ENCODE measurements around the gene GNB2. TPM values are rescaled to one million over a fixed set of nuclear protein-coding genes. Genes with fewer than 3 reads are reported as not detected.
A peak's percentile ranks its signal among the peaks of the same experiment; 100 is the strongest.

Gene GNB2
- total and polyA plus RNA-seq, 2 donors from 2014 or later, result 234 to 265 TPM

DNA sequence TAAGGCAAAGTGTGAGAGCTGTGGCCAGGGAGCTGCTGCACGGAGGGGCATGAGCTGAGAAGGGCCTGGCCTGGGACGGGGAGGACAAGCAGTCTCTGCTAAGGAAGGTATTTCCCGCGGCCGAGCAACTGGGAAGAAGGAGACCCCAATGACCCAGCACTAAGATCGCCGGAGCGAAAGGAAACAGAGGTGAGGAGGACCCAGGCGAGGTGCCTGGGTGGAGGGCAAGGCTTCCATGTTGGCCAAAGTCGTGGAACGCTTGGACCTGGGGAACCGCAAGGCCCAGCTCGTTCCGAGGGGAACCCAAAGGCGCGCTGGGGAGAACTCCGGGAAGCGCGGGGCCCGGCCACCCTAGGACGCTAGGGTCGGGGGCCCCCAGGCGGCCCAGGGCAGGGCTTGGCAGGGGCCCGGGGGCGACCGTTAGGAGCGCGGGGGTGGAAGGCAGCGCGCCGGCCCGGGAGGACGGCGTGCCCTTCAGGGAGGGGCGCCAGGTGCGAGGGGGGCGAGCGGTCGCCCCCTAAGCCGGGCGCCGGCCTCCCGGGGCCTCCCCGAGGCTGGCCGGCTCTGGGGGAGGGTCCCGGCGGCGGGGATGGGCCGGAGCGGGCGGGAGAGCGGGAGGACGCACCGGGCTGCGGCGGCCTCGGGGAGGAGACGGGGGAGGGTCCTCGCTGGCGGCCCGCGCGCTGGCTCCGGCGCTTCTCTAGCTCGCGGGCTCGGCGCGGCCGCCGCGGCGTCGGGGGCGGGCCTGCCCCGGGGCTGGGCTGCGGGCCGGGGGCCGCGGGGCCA, 20.0 kb downstream of the GNB2 start:
- FAIRE-seq (no peak), DNase-seq (peak in 2 of 5 donors; percentile 70 to 74)
- no peaks in the 10 kb centered on the region for H3K27me3 ChIP-seq (ENCODE audit: control insufficient read depth, insufficient read depth, low read length)
- peak overlapping the region; percentile 58 to 84 (median 78) for H3K9ac ChIP-seq (ENCODE audit: low read length in 3 of 3)
- intact Hi-C loops (cut with DNase I), result no loop called here
- peak overlapping the region in 1 of 2 donors; percentile 57 for H3K27ac ChIP-seq (ENCODE audit: low read depth in 2 of 2, low read length in 2 of 2)
- peaks cover 0 to 1% (median 0%) of the 10 kb centered on the region in 3 donors for H3K36me3 ChIP-seq (ENCODE audit: control insufficient read depth in 2 of 3, insufficient read depth in 3 of 3, low read length in 3 of 3)
- no peaks in the 10 kb centered on the region for H3K9me3 ChIP-seq (ENCODE audit: control insufficient read depth in 2 of 3, insufficient read depth in 1 of 3, low read length in 3 of 3)
- H3K4me3 ChIP-seq (ENCODE audit: low read length in 3 of 3), result peak overlapping the region; percentile 74 to 79 (median 74)
- TF ChIP-seq, protein P1, sequence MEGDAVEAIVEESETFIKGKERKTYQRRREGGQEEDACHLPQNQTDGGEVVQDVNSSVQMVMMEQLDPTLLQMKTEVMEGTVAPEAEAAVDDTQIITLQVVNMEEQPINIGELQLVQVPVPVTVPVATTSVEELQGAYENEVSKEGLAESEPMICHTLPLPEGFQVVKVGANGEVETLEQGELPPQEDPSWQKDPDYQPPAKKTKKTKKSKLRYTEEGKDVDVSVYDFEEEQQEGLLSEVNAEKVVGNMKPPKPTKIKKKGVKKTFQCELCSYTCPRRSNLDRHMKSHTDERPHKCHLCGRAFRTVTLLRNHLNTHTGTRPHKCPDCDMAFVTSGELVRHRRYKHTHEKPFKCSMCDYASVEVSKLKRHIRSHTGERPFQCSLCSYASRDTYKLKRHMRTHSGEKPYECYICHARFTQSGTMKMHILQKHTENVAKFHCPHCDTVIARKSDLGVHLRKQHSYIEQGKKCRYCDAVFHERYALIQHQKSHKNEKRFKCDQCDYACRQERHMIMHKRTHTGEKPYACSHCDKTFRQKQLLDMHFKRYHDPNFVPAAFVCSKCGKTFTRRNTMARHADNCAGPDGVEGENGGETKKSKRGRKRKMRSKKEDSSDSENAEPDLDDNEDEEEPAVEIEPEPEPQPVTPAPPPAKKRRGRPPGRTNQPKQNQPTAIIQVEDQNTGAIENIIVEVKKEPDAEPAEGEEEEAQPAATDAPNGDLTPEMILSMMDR (IDR thresholded peaks at IDR 0.05; ENCODE audit: borderline replicate concordance, extremely low read depth, insufficient read depth), result no peak
- peaks cover 0 to 23% (median 15%) of the 10 kb centered on the region in 3 donors for H3K4me1 ChIP-seq (ENCODE audit: control insufficient read depth in 2 of 3, insufficient read depth in 2 of 3, low read depth in 1 of 3, low read length in 3 of 3)

DNA sequence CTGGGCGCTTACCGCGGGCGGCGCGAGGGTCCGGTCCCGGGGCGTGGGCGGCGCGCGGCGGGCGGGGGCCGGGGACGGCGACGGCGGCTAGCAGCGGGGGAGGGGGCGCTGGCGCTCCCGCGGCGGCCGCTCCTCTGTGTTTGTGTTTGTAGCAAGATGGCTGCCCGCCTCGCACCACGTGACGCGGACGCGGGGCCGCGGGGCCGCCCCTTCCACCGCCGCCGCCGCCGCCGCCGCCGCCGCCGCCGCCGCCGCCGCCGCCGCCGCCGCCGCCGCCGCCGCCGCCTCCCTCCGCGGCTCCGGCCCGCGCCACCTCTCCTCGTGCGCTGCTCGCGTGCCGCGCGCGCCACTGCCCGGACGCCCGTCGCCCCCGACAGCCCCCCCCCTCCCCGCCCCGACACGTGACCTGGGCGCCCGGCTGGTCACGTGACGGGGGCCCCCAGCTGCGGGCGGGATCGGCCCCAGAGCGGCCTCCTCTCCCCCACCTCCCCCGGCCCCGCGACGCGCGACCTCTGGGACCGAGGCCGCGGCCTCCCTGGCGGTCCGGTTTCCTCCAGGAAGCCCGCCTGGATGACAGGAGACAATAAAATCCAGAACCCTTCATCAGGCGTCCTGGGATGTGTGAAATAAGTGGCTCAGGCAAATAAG, 20.7 kb downstream of the GNB2 start, which contains the start of gene GIGYF1:
TSS of gene GIGYF1 (minus strand) at position 153 of the 648 bp plus-strand sequence. CDS start 6,012 bp downstream, outside the sequence.
- H3K9ac ChIP-seq (ENCODE audit: low read length in 3 of 3), result peak within 1 kb of the TSS; percentile 58 to 84 (median 78)
- no peaks in the 10 kb centered on the region for H3K36me3 ChIP-seq (ENCODE audit: control insufficient read depth in 2 of 3, insufficient read depth in 3 of 3, low read length in 3 of 3)
- no peak for FAIRE-seq
- peak; percentile 65 to 93 (median 84) for DNase-seq
- no peaks in the 10 kb centered on the region for H3K27me3 ChIP-seq (ENCODE audit: control insufficient read depth, insufficient read depth, low read length)
- peaks cover 0 to 23% (median 15%) of the 10 kb centered on the region in 3 donors for H3K4me1 ChIP-seq (ENCODE audit: control insufficient read depth in 2 of 3, insufficient read depth in 2 of 3, low read depth in 1 of 3, low read length in 3 of 3)
- H3K27ac ChIP-seq (ENCODE audit: low read depth in 2 of 2, low read length in 2 of 2), result peak within 1 kb of the TSS in 1 of 2 donors; percentile 57
- TF ChIP-seq, protein P1 (IDR thresholded peaks at IDR 0.05; ENCODE audit: borderline replicate concordance, extremely low read depth, insufficient read depth), result no peak
- intact Hi-C loops (cut with DNase I), result no loop called here
- peak within 1 kb of the TSS; percentile 74 to 79 (median 74) for H3K4me3 ChIP-seq (ENCODE audit: low read length in 3 of 3)
- no peaks in the 10 kb centered on the region for H3K9me3 ChIP-seq (ENCODE audit: control insufficient read depth in 2 of 3, insufficient read depth in 1 of 3, low read length in 3 of 3)

DNA sequence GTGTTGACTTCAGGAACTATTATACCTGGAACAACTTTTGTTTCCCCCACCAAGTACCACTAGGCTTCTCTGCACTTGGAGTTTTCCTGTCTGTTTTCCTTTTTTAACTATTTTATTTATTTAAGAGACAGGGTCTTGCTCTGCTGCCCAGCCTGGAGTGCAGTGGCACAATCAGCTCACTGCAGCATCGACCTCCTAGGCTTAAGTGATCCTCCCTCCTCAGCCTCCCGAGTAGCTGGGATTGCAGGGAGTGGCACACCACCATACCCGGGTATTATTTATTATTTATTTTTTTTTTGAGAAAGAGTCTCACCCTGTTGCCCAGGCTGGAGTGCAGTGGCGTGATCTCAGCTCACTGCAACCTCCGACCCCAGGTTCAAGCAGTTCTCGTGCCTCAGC, 22.6 kb downstream of the GNB2 start:
- Histone ChIP-seq H3K9me3 (ENCODE audit: control insufficient read depth in 2 of 3, insufficient read depth in 1 of 3, low read length in 3 of 3) (no peaks in the 10 kb centered on the region), H3K27ac (ENCODE audit: low read depth in 2 of 2, low read length in 2 of 2) (no peak overlapping the region), H3K36me3 (ENCODE audit: control insufficient read depth in 2 of 3, insufficient read depth in 3 of 3, low read length in 3 of 3) (no peaks in the 10 kb centered on the region), H3K4me3 (ENCODE audit: low read length in 3 of 3) (no peak overlapping the region), H3K4me1 (ENCODE audit: control insufficient read depth in 2 of 3, insufficient read depth in 2 of 3, low read depth in 1 of 3, low read length in 3 of 3) (peaks cover 0 to 14% (median 13%) of the 10 kb centered on the region in 3 donors), H3K27me3 (ENCODE audit: control insufficient read depth, insufficient read depth, low read length) (no peaks in the 10 kb centered on the region), H3K9ac (ENCODE audit: low read length in 3 of 3) (no peak overlapping the region)
- intact Hi-C loops (cut with DNase I), result no loop called here
- TF ChIP-seq, protein P1 (IDR thresholded peaks at IDR 0.05; ENCODE audit: borderline replicate concordance, extremely low read depth, insufficient read depth), result no peak
- no peak for FAIRE-seq
- DNase-seq, result peak in 1 of 5 donors; percentile 16

Data from kidney (tissue), 14 donors.